GM21360 (cell line): ENCODE data around the gene CCDC201.
"Not testable (repeated sequence)": the region's sequence is repeated elsewhere in the genome, so short reads cannot be mapped to it uniquely, and the experiment has no call there.

Experiments
- ATAC-seq: cut with Tn5 transposase; IDR thresholded peaks from one replicate; pipeline ENCODE4 v1.9.1; 2021; ENCODE audit warnings: mild to moderate bottlenecking, moderate library complexity; ENCODE audit not compliant: unreplicated experiment

Gene CCDC201

DNA sequence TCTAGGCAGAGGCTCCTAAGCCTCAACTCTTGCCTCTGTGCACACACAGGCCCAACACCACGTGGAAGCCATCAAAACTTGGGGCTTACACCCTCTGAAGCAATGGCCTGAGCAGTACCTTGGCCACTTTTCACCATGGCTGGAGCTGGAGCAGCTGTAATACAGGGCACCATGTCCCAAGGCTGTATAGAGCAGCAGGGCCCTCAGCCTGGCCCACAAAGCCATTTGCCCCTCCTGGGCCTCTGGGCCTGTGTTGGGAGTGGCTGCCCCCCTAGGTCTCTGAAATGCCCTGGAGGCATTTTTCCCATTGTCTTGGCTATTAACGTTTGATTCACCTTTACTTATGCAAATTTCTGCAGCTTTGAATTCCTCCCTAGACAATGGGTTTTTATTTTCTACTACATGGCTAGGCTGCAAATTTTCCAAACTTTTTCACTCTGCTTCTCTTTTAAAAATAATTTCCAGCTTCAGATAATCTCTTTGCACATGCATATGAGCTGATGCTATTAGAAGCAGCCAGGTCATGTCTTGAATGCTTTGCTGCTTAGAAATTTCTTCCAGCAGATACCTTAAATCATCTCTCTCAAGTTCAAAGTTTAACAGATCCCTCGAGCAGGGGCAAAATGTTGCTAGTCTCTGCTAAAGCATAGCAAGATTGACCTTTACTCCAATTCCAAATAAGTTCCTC is 5.7 kb upstream of the CCDC201 start:
- ATAC-seq = no peak

DNA sequence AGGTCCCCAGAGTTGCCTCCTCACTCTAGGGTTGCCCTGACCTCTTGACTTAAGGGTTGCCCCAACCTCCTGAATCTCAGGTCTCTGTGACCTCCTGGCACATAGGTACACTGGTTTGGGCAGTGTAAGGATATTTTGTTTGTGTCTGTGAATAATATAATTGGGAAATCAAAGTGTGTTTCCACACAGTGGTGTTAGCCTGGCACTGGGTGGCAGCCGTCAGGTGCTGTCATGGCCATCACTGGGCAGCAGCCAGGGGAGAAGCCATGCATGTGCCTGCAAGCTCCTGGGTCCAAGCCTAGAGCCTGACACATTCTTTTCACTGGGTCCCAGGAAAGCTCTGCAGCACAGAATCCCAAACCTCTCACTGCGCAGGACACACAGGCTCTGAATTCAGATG is 3.6 kb upstream of the CCDC201 start:
- ATAC-seq = no peak

DNA sequence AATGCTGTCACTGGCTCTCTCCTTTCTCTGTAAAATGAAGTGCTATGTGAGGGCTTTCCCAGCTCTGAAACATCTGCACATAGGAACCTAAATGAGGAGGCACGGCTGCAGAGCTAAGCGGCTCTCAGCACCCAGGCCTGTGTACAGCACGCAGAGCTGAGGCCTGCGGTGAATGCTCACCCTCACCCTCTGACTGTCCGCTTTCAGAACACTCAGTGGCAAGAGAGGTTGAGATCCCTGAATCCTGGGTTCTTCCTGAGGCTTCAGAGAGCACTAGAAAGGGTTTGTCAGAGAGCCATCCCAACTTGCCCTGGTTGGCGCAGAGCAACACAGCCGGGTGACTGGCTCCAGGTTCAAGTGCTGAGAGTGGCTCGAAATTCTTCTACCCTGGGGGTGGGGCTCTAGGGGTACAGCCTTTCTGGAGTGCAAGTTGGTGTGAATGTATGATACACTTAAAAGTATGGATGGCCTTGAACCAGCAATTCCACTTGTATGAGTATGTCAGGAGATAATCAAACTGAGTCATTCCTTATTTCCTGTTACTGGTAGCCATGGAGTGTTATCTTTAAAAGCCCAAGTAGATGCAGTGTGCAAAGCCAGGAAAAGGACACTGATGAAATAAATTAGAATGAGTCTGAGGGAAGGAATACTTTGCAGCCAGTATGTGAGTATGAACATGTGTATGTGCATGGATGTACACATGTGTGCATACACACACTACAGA is 1.7 kb upstream of the CCDC201 start:
- ATAC-seq = no peak

DNA sequence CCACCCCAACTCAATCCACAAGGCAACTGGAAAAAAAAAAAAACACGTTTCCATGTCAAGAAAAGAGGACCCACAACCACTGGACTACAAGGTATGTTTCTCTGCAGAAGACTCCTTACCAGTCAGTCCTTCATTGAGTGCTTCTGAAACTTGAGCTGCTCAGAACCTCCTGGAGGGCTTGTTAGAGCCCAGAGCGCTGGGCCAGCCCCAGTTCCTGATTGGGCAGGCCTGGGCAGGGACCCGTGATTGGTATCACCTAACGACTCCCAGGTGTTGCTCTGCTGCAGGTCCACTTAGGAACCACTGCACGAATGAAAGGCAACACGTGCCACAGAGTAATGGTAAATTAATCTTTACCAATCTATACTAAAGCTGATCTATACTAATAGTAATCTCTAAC is 473 bp upstream of the CCDC201 start:
- ATAC-seq = no peak

DNA sequence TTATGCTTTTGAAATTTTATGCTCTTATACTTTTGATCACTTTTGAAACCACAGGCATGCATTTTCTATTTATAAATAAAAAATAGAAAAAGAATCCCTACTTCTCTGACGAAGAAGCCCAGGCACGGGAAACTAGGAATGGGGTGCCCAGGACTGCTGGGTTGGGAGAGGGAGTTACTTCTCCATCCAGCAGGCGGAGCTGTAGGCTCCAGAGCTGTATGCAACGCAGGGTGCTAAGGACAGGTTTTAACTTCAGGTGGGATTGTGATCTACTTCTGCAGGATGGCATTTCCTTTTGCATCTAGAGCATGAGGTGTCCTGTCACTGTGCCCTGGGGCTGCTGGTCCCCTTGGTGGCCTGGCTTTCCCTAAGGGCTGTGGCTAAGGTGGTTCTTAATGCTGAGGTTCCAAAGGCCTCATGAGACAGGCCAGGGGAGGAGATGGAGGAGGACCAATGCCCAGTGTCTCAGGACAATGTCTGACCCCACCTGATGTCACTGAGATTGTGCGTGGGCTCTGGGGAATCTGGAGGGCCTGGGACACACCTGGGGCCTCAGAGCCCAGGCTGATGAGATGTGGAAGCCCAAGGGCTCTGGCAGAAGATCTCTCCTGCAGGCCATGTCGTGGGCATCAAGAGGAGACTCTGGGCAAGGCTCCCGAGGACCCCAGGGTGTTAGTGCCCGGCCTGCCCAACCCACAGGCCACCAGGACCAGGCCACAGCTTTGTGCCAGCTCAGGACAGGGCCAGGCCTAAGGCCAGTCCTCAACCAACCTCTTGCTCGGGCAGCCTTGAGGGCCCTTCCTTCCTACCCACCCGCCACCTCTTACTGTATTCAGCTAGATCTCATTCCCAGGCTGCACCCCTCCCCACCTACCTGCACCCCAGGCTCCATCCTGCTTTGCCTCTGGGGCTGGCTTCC is 507 bp downstream of the CCDC201 start:
- ATAC-seq = no peak

DNA sequence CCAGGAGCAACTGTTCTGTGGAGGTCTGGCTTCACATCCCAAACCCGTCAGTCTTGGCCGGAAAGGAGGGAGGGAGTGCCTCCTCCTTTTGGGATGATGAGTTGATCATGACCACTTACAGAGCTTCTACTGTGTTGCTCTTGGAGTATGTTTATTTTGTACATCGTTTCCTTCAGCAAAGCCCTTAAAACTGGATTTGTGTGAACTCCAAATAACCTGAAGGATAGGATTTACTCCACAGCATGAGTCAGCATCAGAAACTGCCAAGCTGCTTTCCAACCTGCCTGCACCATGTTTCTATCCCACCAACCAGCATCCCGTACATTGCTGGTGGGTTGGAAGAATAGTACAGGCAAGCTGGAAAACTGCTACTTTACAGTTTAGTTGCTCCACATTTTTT is 3.5 kb downstream of the CCDC201 start:
- no peak for ATAC-seq

DNA sequence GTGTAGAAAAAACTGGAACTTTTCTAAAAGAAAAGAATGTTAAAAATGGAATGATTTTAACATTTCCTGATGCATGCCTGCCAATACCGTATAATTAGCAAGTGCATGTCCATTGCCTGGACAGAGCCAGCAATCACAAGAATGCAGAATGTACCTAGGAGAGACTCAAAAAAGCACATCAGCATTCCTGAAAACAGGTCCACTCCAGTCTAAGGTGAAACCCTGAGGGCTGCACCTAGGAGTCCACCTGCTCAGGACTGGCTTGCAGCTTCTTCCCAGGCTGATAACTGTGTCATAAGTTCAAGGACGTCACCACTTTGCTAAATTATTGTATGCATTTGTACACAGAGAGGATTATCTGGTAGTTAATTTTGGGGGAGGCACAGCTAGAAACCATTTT is 5.4 kb downstream of the CCDC201 start:
- no peak for ATAC-seq

DNA sequence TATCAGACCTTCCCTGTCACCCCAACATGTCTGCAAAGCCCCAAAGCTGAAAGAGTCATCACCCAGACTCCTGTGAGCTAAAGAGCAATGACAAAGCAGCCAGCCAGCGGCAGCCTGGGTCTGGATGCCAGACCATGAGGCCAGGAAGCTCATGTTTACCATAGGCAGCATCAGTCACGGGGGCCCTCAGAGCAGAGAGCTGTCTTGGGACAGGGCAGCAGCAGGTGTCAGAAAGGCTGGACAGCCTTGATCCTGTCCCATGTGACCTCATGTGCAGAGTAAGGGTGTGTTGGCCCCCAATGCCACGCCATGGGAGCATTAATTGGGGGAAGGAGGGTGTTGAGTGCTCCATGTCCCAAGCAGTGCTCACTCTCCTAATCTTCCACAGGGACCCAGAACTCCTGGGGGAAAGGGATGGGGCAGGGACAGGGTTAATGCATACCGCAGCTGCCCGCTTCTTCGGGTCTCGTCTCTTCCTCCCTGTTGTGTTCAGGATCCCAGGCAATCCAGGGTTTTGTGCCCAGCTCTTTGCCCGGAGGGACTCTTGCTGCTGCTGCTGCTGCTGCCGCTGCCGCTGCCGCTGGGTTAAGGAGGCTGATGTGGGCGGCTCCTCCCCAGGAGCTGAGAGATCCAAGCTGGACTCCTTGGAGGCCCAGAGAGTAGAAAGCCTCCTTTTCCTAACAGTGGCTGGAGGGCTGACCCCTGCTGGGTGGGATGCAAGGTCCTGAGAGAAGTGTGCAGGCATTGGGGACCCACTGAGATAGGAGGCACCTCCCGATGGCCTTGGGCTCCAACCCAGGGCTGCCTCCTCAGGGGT is 7.1 kb downstream of the CCDC201 start:
- no peak for ATAC-seq

DNA sequence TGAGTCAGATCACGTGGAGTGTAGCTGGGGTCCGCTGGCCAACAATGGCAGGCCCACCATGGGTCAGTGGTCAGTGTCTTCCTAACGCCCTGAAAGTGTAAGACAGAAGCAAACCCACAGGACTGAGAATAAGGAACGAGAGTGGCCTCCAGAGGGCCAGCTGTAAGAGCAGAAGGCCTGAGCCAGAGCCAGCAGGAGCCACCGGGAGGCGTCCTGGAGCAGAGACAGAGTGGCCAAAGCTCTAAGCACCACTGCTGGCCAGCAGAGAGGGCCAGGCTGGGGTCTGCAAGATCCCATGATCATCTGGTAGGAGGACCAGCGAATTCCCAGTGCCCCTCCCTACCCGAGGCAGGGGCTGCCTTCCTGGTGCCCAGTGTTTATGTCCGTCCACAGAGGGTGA is 9.2 kb downstream of the CCDC201 start:
- no peak for ATAC-seq

DNA sequence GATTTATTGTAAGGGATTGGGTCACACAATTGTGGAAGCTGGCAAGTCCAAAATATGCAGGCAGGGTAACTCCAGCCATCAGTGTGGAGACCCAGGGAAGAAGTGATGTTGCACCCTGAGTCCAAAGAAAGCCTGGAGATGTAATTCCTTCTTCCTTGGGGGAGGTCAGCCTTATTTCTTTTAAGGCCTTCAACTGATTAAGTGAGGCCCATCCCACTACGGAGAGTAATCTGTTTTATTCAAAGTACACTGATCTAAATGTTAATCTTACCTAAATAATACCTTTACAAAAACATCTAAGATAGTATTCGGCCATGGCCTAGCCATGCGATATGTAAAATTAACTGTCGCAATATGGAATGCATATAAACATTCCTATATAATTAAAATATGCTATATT is 16.0 kb downstream of the CCDC201 start:
- ATAC-seq = not testable (repeated sequence)

DNA sequence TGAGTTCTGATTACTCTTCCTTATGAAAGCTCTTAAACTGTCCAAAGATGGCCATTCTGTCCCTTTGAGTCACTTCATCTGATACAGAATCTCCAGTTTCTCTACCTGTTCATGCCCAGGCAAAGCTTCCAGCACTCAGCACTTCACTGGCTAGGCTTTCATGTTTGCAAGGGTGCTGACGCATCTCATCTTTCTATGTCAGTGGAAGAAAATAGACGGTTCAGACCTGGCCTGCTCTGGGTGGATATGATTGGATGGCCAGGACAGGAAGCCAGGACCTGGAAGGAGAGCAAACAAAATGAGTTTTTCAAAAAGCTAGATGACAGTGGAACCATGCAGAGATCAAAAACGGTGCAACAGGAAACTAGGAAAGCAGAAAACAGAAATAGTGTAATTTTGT is 17.2 kb downstream of the CCDC201 start:
- ATAC-seq = not testable (repeated sequence)

DNA sequence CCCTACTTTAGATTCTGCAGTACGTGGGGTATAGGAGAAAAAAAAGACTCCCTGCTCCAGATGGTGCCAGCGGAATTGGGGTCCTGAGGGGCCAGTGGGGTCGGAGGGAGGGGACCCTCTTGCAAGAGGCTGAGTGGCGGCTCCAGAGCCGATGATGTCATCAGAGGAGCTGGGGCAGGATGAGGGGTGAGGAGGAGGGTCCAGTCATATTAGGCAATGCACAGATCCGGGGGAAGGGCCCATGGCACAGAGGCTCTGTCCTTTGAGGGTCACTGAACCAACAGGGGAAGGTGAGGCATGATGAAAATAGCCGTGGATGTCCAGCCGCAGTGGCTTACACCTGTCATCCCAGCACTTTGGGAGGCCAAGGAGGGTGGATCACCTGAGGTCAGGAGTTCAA is 19.4 kb downstream of the CCDC201 start:
- not testable (repeated sequence) for ATAC-seq

DNA sequence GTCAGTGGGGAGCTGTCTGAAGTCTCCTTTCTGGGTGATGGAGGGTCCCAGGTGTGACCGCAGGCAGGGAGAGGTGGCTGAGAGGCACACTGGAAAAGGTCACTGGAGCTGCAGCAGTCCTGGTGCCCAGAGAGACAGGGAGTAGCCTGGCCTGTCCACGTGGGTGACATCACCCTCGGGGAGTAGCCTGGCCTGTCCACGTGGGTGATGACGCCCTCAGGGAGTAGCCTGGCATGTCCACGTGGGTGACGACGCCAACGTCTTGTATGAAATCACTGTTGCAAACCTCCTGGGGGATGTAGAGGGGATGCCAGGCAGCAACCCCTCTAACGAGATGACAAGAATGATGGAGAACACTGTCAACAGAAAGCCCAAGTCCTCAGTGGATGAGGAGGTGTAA is 19.9 kb downstream of the CCDC201 start:
- not testable (repeated sequence) for ATAC-seq

DNA sequence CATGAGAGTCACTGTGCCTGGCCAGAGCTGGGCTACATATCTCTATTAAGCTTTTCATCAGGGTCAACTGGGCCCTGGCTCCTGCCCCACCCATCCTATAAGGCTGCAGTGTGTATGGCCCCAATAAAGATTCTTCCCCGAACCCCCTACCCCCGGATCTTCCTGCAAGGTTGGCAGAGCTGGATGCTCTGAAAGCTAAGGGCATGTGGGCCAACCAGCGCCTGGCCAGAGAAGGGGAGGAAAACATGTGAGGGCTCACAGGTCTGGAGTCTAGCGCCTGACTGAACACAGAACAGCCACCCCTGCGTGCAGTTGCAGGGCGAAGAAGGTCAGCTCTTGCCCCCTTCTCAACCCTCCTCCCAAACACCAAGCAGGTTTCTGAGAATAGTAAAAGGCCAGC is 24.1 kb downstream of the CCDC201 start:
- ATAC-seq = not testable (repeated sequence)

DNA sequence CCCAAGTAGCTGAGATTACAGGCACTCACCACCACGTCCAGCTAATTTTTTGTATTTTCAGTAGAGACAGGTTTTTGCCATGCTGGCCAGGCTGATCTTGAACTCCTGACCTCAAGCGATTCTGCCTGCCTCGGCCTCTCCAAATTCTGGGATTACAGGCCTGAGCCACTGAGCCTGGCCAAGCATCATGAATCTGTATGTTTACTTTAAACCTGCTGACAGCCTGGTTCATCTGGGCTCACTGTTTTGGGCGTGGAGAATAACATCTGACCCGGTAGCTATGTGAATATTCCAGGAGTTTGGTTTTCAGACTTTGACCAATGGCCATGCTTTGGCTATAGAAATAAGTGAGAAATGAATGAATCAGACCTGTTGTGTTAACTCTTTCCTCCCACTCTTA is 26.3 kb downstream of the CCDC201 start:
- ATAC-seq = not testable (repeated sequence)

DNA sequence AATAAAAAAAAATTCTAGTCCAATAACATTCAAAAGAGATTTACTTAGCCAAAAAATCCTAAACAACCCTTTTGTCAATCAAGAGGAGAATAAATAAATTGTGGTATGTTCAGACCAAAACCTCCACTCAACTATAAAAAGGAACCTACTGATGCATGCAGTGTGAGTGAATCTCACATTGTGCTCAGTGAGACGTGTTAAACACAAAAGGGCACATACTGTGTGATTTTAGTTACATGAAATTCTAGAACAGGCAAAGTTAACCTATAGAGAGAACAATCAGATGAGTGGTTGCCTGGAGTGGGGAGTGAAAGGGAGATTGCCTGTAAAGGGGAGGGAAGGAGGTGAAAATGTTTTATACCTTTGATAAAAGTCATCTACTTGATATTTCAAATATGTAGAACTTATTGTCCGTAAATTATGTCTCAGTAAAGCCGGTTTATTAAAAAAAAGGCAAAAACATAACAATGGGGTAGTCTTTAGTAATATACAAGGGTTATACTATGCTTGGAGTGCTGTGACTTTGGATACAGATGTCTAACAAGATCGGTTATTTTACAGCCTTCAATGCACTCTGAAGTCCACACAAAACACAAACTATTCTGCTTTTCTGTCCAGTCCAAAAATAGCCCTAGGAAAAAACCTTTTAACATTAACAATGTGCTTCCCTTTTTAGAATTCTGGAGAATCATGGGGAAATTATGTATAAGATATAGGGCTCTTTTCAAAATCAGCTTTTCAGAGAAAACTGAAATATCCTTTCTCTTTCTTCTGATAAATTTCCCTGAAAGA is 30.8 kb downstream of the CCDC201 start:
- peak; percentile 75 for ATAC-seq

DNA sequence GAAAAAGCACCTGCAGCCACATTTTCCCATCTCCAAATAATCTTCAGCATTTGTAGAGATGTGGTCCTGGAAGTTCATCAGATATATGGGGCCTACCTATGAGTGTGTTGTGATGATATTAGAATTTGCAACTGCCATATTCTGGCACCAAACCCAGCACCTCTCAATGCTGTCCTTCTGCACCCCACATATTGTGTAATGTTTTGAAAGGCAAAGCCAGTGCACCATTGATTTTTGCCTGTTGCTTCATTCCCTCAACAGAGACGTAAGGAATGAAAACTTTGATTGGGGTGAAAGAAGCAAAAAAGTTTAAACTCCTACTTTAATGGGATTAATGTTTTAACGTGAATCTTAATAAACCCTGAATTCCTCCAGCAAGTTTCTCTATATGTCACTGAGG is 34.0 kb downstream of the CCDC201 start:
- ATAC-seq = not testable (repeated sequence)

DNA sequence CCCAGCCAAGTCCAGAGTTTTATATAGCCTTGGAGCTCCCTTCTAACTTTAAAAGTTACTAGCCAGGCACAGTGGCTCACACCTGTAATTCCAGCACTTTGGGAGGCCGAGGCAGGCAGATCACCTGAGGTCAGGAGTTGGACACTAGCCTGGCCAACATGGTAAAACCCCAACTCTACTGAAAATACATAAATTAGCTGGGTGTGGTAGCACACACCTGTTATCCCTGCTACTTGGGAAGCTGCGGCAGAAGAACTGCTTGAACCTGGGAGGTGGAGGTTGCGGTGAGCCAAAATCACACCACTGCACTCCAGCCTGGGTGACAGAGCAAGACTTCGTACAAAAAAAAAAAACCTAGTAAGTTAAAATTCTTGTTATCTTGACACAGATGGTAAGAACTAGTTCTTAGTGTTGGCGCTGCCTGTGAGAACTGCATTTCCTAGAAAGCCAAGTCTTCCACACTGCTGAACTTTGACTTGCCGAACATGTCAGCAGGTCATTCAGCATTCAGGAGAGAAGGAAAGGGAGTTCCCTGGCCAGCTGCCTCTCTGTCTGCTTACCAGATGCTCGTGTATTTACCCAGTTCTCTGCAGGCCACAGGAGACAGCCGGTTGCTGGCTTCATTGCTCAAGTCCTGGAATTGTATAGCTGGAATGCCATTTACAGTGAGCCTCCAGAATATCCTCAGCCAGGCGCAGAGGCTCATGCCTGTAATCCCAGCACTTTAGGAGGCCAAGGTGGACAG is 40.3 kb downstream of the CCDC201 start:
- not testable (repeated sequence) for ATAC-seq

DNA sequence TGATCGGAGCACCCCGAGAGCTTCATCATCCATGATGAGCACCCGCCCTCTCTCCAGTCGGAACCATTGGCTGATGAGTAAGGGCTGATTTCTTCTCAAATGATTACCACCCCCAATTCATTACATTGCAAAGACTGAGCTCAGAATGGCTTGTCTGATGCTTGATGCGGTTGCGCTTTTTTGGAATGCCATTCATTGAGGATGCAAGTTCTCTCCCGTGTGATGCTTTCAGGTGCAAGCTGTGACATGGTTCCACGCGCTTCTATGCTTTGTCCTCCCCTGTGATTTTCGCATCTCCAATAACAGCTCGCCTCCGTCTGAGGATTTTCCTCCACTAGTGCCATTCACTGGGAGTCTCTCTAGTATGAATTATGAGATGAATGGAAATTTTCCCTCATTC is 43.0 kb downstream of the CCDC201 start:
- ATAC-seq = not testable (repeated sequence)
